Natural killer cell (primary cell): ENCODE measurements around the gene UBE2I. TPM values are rescaled to one million over a fixed set of nuclear protein-coding genes. Genes with fewer than 3 reads are reported as not detected.

Source experiments
- ATAC-seq, 3 donors: fragments of 150-1000 bp in 2 of 3; fragments of 200-7000 bp in 1 of 3; cut with Tn5 transposase; 1 replicate in 1 of 3; 2 replicates in 2 of 3; pipeline ENCODE4 v1.10.0; 2021; ENCODE audit warnings: mild to moderate bottlenecking in 2 of 3, moderate library complexity in 2 of 3
- DNase-seq, 2 donors: peaks; one replicate each; pipeline versions ENCODE4 v3.0.0 to v3.0.0-alpha.2; 2013 to 2021; ENCODE audit warnings: mixed read lengths in 1 of 2
- H3K27ac ChIP-seq: one replicate; pipeline ENCODE4 v1.5.1; 2013; ENCODE audit warnings: mild to moderate bottlenecking, low read length
- H3K27me3 ChIP-seq: one replicate; pipeline ENCODE4 v1.6.1; 2013; ENCODE audit warnings: low read length; ENCODE audit not compliant: control insufficient read depth, insufficient read depth
- H3K36me3 ChIP-seq: one replicate; pipeline ENCODE4 v1.6.1; 2013; ENCODE audit warnings: low read length; ENCODE audit not compliant: control insufficient read depth, insufficient read depth
- H3K4me1 ChIP-seq: one replicate; pipeline ENCODE4 v1.6.1; 2013; ENCODE audit warnings: low read length; ENCODE audit not compliant: control insufficient read depth, insufficient read depth
- H3K4me3 ChIP-seq: one replicate; pipeline ENCODE4 v1.5.1; 2013; ENCODE audit warnings: low read length
- H3K9me3 ChIP-seq: one replicate; pipeline ENCODE4 v1.6.1; 2013; ENCODE audit warnings: low read length; ENCODE audit not compliant: control insufficient read depth, insufficient read depth
- H3K27ac Mint-ChIP-seq, 2 donors: one replicate each; pipeline ENCODE4 v1.8.0; 2022; ENCODE audit warnings: mild to moderate bottlenecking in 2 of 2, mixed read lengths in 2 of 2, moderate library complexity in 1 of 2
- H3K27me3 Mint-ChIP-seq, 2 donors: one replicate each; pipeline ENCODE4 v1.8.0; 2022; ENCODE audit warnings: low read depth in 2 of 2, mixed read lengths in 2 of 2
- H3K36me3 Mint-ChIP-seq: one replicate; pipeline ENCODE4 v1.8.0; 2022; ENCODE audit warnings: mixed read lengths
- H3K4me1 Mint-ChIP-seq, 2 donors: one replicate each; pipeline ENCODE4 v1.8.0; 2022; ENCODE audit warnings: mixed read lengths in 2 of 2
- H3K4me3 Mint-ChIP-seq: one replicate; pipeline ENCODE4 v1.8.0; 2022; ENCODE audit warnings: mild to moderate bottlenecking, moderate library complexity, mixed read lengths
- H3K9me3 Mint-ChIP-seq, 2 donors: one replicate each; pipeline ENCODE4 v1.8.0; 2022; ENCODE audit warnings: mixed read lengths in 2 of 2
- CTCF ChIP-seq: fragments of 200-600 bp; IDR thresholded peaks from one replicate; pipeline ENCODE4 v1.8.0; 2022; ENCODE audit warnings: antibody characterized with exemption
- WGBS: methylation state at CpG from one replicate; pipeline ENCODE4 v1.1.7; 2013; ENCODE audit warnings: missing lambda C conversion rate; ENCODE audit not compliant: insufficient coverage; 5-methylcytosine and 5-hydroxymethylcytosine counted together
- intact Hi-C: fragments of 100-400 bp; cut with micrococcal nuclease; formaldehyde crosslinking; loops from one replicate; pipeline ENCODE4 v1.14.2; 2022
- total RNA-seq, 4 donors: library from RNA; stranded (reverse); fragments of 120-200 nt in 1 of 4; gene quantifications; one replicate each; pipeline versions ENCODE4 v1.2.3 to v1.2.4, GENCODE V29; 2013 to 2022

UBE2I gene
- total RNA-seq, 3 donors from 2014 or later (not counting 1 experiment from before 2014, with no cell fraction given), result 367 to 412 (median 383) TPM

GRCh38 chr16:1372292-1372950 lies 63.0 kb downstream of the UBE2I start:
- Histone ChIP-seq H3K4me1 (no peaks in the 10 kb centered on the region), H3K9me3 (no peaks in the 10 kb centered on the region), H3K4me3 (no peak overlapping the region), H3K36me3 (peaks cover 25% of the 10 kb centered on the region), H3K27me3 (no peaks in the 10 kb centered on the region), H3K27ac (no peak overlapping the region)
- Mint-ChIP-seq H3K27me3 (no peaks in the 10 kb centered on the region), H3K36me3 (no peaks in the 10 kb centered on the region), H3K9me3 (no peaks in the 10 kb centered on the region), H3K4me3 (no peak overlapping the region), H3K4me1 (peaks cover 0 to 5% of the 10 kb centered on the region in 2 donors), H3K27ac (no peak overlapping the region)
- intact Hi-C loops, result no loop called here
- DNase-seq (no peak), ATAC-seq (no peak)
- no peak for TF ChIP-seq CTCF
- WGBS, result 94% methylated on average over 13 of the region's 21 CpGs

- H3K36me3 Mint-ChIP-seq, result no peaks in the 10 kb centered on the region
- intact Hi-C loops, result loop anchor here (5.0 kb wide), 1 partner anchor 43 kb away; no protein-coding TSS in a partner anchor
- no peak overlapping the region for H3K4me3 ChIP-seq
- no peak overlapping the region for H3K27ac ChIP-seq
- TF ChIP-seq CTCF, result no peak
- no peaks in the 10 kb centered on the region for H3K9me3 ChIP-seq
- H3K27ac Mint-ChIP-seq, result no peak overlapping the region
- H3K9me3 Mint-ChIP-seq, result no peaks in the 10 kb centered on the region
- WGBS, result 97% methylated on average over 46 of the region's 46 CpGs
- H3K36me3 ChIP-seq, result peaks cover 20% of the 10 kb centered on the region
- peaks cover 6 to 21% of the 10 kb centered on the region in 2 donors for H3K4me1 Mint-ChIP-seq
- H3K27me3 Mint-ChIP-seq, result no peaks in the 10 kb centered on the region
- DNase-seq, result no peak
- peaks cover 11% of the 10 kb centered on the region for H3K4me1 ChIP-seq
- ATAC-seq, result no peak
- H3K27me3 ChIP-seq, result no peaks in the 10 kb centered on the region
- no peak overlapping the region for H3K4me3 Mint-ChIP-seq
Observed at GRCh38 chr16:1374418-1375297, 65.2 kb downstream of the UBE2I start.

GRCh38 chr16:1375298-1375640 lies 65.8 kb downstream of the UBE2I start:
- Histone ChIP-seq H3K4me3 (no peak overlapping the region), H3K4me1 (peaks cover 17% of the 10 kb centered on the region), H3K27ac (no peak overlapping the region), H3K36me3 (peaks cover 15% of the 10 kb centered on the region), H3K9me3 (no peaks in the 10 kb centered on the region), H3K27me3 (no peaks in the 10 kb centered on the region)
- H3K4me1 Mint-ChIP-seq, result peaks cover 6 to 27% of the 10 kb centered on the region in 2 donors
- intact Hi-C loops, result loop anchor here (5.0 kb wide), 1 partner anchor 42 kb away; no protein-coding TSS in a partner anchor
- H3K27me3 Mint-ChIP-seq, result no peaks in the 10 kb centered on the region
- no peak overlapping the region for H3K4me3 Mint-ChIP-seq
- no peak for TF ChIP-seq CTCF
- ATAC-seq (no peak), DNase-seq (no peak)
- H3K9me3 Mint-ChIP-seq, result no peaks in the 10 kb centered on the region
- 93% methylated on average over 24 of the region's 24 CpGs for WGBS
- H3K27ac Mint-ChIP-seq, result no peak overlapping the region
- no peaks in the 10 kb centered on the region for H3K36me3 Mint-ChIP-seq
